ENCODE data around the gene CCND2.

The CCND2 gene

DNA sequence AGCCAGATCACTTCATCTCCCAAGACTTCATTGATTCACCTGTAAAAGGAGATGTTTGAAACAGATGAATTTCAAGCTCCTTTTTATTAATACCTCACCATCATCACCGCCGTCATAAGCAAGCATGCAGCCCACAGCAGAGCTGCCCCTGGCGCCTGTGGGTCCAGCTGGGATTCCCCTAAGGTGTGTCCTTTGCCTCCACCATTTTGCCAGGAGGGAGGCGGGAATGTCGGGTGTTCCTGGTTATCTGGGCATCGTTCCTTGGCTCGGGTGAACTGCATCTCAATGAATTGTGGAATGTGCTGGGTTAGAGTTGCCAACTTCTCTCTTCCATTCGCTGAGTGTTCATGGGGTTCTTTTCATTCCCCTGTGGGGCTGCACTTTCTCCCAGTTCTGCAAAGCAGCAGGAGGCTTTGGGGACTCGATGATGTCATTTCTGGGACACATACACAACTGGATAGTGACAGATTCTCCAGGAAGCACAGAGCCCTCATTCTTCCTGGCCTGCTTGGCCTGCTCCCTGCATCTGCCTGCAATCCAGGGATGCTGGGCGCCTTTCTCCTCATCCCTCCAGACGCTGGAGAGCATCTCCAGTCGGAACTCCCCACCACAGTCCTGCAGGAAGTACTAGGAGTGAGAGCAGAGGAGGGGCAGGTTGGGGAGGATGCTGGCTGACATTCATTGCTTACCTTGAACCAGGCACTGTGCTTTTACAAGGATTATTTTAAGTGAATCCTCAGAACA, 10.1 kb downstream of the CCND2 start:
- TF ChIP-seq, protein P1, sequence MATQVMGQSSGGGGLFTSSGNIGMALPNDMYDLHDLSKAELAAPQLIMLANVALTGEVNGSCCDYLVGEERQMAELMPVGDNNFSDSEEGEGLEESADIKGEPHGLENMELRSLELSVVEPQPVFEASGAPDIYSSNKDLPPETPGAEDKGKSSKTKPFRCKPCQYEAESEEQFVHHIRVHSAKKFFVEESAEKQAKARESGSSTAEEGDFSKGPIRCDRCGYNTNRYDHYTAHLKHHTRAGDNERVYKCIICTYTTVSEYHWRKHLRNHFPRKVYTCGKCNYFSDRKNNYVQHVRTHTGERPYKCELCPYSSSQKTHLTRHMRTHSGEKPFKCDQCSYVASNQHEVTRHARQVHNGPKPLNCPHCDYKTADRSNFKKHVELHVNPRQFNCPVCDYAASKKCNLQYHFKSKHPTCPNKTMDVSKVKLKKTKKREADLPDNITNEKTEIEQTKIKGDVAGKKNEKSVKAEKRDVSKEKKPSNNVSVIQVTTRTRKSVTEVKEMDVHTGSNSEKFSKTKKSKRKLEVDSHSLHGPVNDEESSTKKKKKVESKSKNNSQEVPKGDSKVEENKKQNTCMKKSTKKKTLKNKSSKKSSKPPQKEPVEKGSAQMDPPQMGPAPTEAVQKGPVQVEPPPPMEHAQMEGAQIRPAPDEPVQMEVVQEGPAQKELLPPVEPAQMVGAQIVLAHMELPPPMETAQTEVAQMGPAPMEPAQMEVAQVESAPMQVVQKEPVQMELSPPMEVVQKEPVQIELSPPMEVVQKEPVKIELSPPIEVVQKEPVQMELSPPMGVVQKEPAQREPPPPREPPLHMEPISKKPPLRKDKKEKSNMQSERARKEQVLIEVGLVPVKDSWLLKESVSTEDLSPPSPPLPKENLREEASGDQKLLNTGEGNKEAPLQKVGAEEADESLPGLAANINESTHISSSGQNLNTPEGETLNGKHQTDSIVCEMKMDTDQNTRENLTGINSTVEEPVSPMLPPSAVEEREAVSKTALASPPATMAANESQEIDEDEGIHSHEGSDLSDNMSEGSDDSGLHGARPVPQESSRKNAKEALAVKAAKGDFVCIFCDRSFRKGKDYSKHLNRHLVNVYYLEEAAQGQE (IDR thresholded peaks at IDR 0.05; ENCODE audit: low read depth), result no peak
- TF ChIP-seq TEAD4 (IDR thresholded peaks at IDR 0.05) (no peak), CEBPB (IDR thresholded peaks at IDR 0.05) (no peak), EGR1 (IDR thresholded peaks at IDR 0.05) (no peak), CREB1 (IDR thresholded peaks at IDR 0.05; ENCODE audit: low read depth) (no peak), NFIC (IDR thresholded peaks at IDR 0.05) (no peak), TAF1 (IDR thresholded peaks at IDR 0.05; ENCODE audit: low read depth) (no peak)
- TF ChIP-seq, protein P2, sequence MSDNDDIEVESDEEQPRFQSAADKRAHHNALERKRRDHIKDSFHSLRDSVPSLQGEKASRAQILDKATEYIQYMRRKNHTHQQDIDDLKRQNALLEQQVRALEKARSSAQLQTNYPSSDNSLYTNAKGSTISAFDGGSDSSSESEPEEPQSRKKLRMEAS (IDR thresholded peaks at IDR 0.05), result no peak

DNA sequence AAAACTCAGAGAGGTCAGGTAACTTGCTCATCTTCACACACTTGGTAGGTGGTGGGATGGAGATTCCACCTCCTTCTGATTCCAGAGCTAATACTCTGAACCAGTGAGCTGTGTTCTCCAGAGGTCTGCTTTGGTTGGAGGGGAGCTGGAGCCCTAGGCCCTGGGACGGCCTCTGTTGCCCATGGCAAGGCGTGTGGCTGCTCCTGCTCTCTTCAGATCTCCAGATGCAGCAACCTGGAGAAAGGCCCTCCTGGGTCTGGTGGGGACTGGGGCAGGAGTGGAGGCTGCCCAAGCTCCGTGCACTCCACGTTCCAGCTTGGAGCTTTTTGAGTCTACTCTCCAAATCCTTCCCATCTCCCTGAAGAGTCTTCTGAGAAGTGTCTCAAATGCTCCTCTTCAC, 10.7 kb downstream of the CCND2 start:
- TF ChIP-seq YY1 (IDR thresholded peaks at IDR 0.05; ENCODE audit: low read depth), result no peak
- TF ChIP-seq, protein P3, sequence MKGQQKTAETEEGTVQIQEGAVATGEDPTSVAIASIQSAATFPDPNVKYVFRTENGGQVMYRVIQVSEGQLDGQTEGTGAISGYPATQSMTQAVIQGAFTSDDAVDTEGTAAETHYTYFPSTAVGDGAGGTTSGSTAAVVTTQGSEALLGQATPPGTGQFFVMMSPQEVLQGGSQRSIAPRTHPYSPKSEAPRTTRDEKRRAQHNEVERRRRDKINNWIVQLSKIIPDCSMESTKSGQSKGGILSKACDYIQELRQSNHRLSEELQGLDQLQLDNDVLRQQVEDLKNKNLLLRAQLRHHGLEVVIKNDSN (IDR thresholded peaks at IDR 0.05), result no peak
- no peak for TF ChIP-seq TEAD4 (IDR thresholded peaks at IDR 0.05)
- no peak for TF ChIP-seq EGR1 (IDR thresholded peaks at IDR 0.05)
- no peak for TF ChIP-seq ZBTB7A (IDR thresholded peaks at IDR 0.05; ENCODE audit: low read depth)
- TF ChIP-seq CEBPB (IDR thresholded peaks at IDR 0.05), result no peak
- TF ChIP-seq RAD21 (IDR thresholded peaks at IDR 0.05; ENCODE audit: low read depth), result no peak
- TF ChIP-seq, protein P2 (IDR thresholded peaks at IDR 0.05), result no peak
- TF ChIP-seq, protein P1 (IDR thresholded peaks at IDR 0.05; ENCODE audit: low read depth), result no peak
- TF ChIP-seq NFIC (IDR thresholded peaks at IDR 0.05), result no peak
- TF ChIP-seq CREB1 (IDR thresholded peaks at IDR 0.05; ENCODE audit: low read depth), result no peak
- no peak for TF ChIP-seq TCF12 (IDR thresholded peaks at IDR 0.05; ENCODE audit: low read depth)
- no peak for TF ChIP-seq TAF1 (IDR thresholded peaks at IDR 0.05; ENCODE audit: low read depth)
- no peak for TF ChIP-seq EP300 (IDR thresholded peaks at IDR 0.05; ENCODE audit: borderline replicate concordance)
- TF ChIP-seq FOXM1 (IDR thresholded peaks at IDR 0.05; ENCODE audit: borderline replicate concordance, low read depth), result no peak

DNA sequence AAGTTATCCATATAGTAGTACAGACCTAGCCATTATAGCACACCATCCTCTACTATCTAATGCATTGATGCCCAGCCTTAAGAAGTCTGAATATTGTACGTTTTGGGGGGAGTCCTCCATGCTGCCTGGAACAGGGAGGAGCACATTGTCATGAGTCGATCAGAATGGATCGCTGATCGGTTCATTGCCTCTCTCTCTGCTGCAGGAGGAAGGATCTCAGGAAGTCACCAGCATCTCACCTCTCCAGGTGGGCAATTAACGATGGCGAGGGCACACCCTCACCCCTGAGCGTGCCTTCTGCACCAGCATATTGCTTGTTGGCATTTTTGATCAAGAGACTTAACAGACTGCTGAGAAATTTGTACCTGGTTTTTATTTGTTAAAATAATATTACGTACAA, 11.5 kb downstream of the CCND2 start:
- TF ChIP-seq EGR1 (IDR thresholded peaks at IDR 0.05) (no peak), TCF12 (IDR thresholded peaks at IDR 0.05; ENCODE audit: low read depth) (no peak), EP300 (IDR thresholded peaks at IDR 0.05; ENCODE audit: borderline replicate concordance) (no peak), CEBPB (IDR thresholded peaks at IDR 0.05) (no peak), FOXM1 (IDR thresholded peaks at IDR 0.05; ENCODE audit: borderline replicate concordance, low read depth) (no peak), CREB1 (IDR thresholded peaks at IDR 0.05; ENCODE audit: low read depth) (no peak), YY1 (IDR thresholded peaks at IDR 0.05; ENCODE audit: low read depth) (no peak), TEAD4 (IDR thresholded peaks at IDR 0.05) (no peak), ZBTB7A (IDR thresholded peaks at IDR 0.05; ENCODE audit: low read depth) (no peak), TAF1 (IDR thresholded peaks at IDR 0.05; ENCODE audit: low read depth) (no peak), NFIC (IDR thresholded peaks at IDR 0.05) (no peak), RAD21 (IDR thresholded peaks at IDR 0.05; ENCODE audit: low read depth) (no peak)
- TF ChIP-seq, protein P2 (IDR thresholded peaks at IDR 0.05), result no peak
- TF ChIP-seq, protein P1 (IDR thresholded peaks at IDR 0.05; ENCODE audit: low read depth), result no peak
- TF ChIP-seq, protein P3 (IDR thresholded peaks at IDR 0.05), result no peak

DNA sequence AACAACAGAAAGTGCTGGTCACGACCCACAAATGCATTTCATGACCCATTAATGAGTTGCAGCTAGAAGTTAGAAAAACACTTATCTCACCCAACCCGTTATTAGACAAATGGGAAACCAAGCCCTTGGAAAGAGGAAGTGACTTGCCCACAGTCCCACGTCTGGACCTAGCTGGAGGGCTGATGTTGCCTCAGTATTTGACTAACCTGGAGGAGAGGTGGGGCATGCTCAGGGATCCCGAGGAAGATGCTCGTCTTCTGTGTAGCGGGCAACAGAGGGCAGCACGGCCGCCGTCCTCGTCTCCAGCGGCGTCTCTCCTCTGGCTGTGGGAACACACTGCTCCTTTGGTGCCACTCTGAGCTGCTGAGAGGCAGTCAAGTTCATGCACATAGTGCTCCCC, 12.7 kb downstream of the CCND2 start:
- TF ChIP-seq RAD21 (IDR thresholded peaks at IDR 0.05; ENCODE audit: low read depth) (no peak), CEBPB (IDR thresholded peaks at IDR 0.05) (no peak)
- TF ChIP-seq, protein P1 (IDR thresholded peaks at IDR 0.05; ENCODE audit: low read depth), result no peak
- TF ChIP-seq, protein P3 (IDR thresholded peaks at IDR 0.05), result no peak
- TF ChIP-seq, protein P2 (IDR thresholded peaks at IDR 0.05), result no peak

Measured in Ishikawa (cell line).